Measurements from ENCODE around the gene CUL2. TPM values are rescaled to one million over a fixed set of nuclear protein-coding genes. Genes with fewer than 3 reads are reported as not detected.
"Not testable (repeated sequence)": the region's sequence is repeated elsewhere in the genome, so short reads cannot be mapped to it uniquely, and the experiment has no call there.

The CUL2 gene
- total RNA-seq, 1 donor from 2014 or later = 34.0 TPM

- no peak for DNase-seq (ENCODE audit: low read depth, low spot score)
Measured at GRCh38 chr10:35019041-35020024, 70.8 kb downstream of the CUL2 start.

DNA sequence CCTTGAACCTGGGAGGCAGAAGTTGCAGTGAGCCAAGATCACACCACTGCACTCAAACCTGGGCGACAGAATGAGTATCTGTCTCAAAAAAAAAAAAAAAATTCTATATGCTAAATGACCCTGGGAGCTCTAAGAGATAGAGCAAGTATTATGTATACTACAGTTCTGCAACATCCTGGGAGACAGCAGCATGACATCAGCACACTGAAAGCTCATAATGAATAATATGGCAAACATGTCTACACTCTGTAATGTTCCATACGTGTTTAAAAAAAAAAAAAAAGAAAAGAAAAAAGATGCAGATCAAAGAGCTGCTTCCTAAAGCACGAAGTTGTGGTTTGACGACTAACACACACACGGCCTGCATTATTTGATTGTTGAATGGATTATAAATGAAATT, 72.5 kb downstream of the CUL2 start:
- no peak for DNase-seq (ENCODE audit: low read depth, low spot score)

GRCh38 chr10:35015843-35016408, 74.2 kb downstream of the CUL2 start:
- no peak for DNase-seq (ENCODE audit: low read depth, low spot score)

GRCh38 chr10:35012781-35013180, 77.4 kb downstream of the CUL2 start:
- DNase-seq (ENCODE audit: low read depth, low spot score) = no peak

DNA sequence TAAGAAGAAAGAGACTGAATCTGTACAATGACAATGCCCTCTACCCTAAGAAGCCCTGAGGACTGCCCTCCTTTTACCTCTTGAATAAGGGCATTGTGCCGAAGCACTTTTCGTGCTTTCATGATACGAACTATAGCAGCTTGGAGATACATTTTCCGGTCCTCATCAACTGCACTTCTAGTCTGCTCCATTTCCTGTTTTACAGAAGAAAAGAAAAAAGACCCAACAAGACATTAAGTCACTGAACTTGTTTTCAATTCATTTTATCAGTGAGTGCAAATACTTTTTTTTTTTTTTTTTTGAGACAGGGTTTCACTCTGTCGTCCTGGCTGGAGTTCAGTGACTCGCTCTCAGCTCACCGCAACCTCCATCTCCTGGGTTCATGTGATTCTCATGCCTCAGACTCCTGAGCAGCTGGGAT, 78.4 kb downstream of the CUL2 start:
- DNase-seq (ENCODE audit: low read depth, low spot score) = no peak

GRCh38 chr10:35007858-35008301, 82.3 kb downstream of the CUL2 start:
- no peak for DNase-seq (ENCODE audit: low read depth, low spot score)

GRCh38 chr10:35006836-35007235, 83.3 kb downstream of the CUL2 start:
- no peak for DNase-seq (ENCODE audit: low read depth, low spot score)

DNA sequence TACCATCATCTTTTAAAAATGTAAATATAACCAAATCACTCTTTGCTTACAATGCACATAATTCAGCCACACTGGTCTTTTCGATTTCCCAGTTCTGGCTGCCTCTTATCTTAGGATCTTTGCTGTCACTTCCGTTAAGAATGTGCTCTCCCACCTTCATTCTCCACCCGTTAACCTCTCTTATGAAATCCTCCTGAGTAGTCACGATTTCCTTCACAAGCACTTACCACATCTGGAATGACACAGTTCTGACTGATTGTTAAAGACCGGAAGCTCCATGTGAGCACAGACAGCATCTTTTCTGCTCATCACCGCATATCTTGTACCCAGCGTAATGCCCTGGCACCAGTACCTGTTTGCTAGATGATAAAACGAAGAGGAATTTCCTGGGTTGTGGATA, 84.3 kb downstream of the CUL2 start:
- DNase-seq (ENCODE audit: low read depth, low spot score) = peak; percentile 68

DNA sequence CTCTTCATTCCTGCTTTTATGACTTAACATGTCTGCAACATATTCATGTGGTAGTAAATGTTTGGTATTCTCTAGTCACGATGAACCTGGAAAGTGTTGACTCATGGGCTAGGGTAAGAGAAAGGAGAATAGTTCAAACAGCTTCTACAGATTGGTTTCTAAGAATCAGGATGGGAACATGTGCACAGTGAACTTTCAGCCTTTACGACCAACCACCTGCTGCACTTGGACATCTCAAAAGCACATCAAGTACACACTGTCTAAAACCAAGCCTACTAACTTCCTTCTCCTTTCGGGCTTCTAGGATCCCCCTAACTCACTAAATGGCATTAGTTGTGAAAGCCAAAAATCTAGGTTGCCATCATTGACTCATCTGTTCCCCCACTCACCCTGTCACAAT, 85.5 kb downstream of the CUL2 start:
- DNase-seq (ENCODE audit: low read depth, low spot score) = no peak

GRCh38 chr10:35003906-35004305, 86.2 kb downstream of the CUL2 start:
- DNase-seq (ENCODE audit: low read depth, low spot score) = no peak

- no peak for DNase-seq (ENCODE audit: low read depth, low spot score)
Measured at GRCh38 chr10:35000936-35001335, 89.2 kb downstream of the CUL2 start.

- DNase-seq (ENCODE audit: low read depth, low spot score) = no peak
Measured at GRCh38 chr10:34999532-34999931, 90.6 kb downstream of the CUL2 start.

GRCh38 chr10:34998940-34999339, 91.2 kb downstream of the CUL2 start:
- DNase-seq (ENCODE audit: low read depth, low spot score) = no peak

DNA sequence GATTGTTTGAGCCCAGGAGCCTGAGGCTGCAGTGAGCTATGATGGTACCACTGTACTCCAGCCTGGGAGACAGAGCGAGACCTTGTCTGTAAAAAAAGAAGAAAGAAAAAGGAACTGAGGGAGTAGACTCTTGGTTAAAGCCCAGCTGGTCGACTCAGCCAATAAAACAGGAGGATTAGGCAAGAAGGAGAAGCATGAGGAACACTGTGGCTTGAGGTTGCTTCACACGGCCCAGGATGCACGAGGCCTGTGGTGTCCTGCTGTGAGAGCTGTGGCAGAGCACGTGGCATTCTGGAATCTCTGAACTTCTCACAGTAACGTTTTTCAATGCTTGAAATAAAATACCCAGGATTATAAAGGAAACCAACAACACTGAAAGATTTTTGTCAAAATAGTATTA, 93.3 kb downstream of the CUL2 start:
- DNase-seq (ENCODE audit: low read depth, low spot score) = no peak

- no peak for DNase-seq (ENCODE audit: low read depth, low spot score)
Measured at GRCh38 chr10:34995925-34996324, 94.2 kb downstream of the CUL2 start.

DNA sequence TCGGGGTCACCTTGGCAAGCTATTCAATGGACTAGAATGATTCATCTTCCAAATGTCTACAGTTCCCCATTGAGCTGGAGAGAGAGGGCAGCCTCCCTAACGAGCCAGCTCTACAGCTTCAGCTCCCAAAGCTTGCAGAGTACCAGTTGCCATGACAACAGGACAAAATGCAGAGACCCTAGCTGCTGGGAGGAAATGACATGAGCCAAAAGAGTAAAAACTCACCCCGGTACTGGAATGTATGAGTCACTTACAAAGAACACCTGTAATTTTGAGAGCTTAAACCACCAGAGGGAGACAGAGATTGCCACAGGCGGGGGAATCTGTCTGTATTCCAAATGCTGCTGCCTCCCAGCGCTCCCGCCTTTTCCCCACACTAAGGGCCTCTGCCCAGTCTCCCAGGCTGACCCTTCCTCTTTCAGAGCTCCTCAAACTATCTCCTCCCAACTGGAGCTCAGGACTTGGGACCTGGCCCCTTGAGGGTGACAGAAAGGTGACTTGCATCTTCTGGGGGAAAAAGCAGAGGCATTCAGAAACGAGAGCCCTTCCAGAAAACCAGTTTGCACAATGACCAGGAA, 95.5 kb downstream of the CUL2 start:
- peak; percentile 83 for DNase-seq (ENCODE audit: low read depth, low spot score)

GRCh38 chr10:34993782-34994181, 96.4 kb downstream of the CUL2 start:
- no peak for DNase-seq (ENCODE audit: low read depth, low spot score)

DNA sequence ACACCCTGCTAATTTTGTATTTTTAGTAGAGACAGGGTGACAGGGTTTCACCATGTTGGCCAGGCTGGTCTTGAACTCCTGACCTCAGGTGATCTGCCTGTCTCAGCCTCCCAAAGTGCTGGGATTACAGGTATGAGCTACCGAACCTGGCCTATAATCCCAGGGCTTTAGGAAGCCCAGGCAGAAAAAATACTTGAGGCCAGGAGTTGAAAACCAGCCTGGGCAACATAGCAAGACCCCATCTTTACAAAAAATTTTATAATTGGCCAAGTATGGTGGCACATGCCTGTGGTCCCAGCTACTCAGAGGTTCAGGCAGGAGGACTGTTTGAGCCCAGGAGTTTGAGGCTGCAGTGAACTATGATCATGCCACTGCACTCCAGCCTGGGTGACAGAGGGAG, 99.0 kb downstream of the CUL2 start:
- not testable (repeated sequence) for DNase-seq (ENCODE audit: low read depth, low spot score)

- DNase-seq (ENCODE audit: low read depth, low spot score) = no peak
Measured at GRCh38 chr10:34988397-34989067, 101.6 kb downstream of the CUL2 start.

DNA sequence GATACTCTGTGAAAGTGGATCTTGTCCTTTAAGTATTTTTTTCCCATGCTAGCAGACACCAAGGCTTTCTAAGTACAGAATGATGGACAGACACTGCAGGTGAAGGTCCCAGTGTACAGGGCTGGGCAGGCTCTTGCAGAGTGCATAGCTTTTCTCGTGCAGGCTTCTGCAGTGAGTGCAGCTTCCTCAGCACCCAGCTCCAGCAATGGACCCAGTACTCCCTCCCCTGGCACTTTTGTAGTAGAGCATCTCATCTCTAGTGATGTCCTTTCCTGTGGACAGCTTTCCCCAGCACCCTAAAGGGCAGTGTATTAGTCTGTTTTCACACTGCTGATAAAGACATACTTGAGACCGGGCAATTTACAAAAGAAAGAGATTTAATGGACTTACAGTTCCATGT, 104.3 kb downstream of the CUL2 start:
- DNase-seq (ENCODE audit: low read depth, low spot score) = no peak

- no peak for DNase-seq (ENCODE audit: low read depth, low spot score)
Measured at GRCh38 chr10:34985146-34985545, 105.0 kb downstream of the CUL2 start.

GRCh38 chr10:34981844-34982243, 108.3 kb downstream of the CUL2 start:
- DNase-seq (ENCODE audit: low read depth, low spot score) = no peak
